H1 (cell line): ENCODE results near the gene NUB1. TPM values are rescaled to one million over a fixed set of nuclear protein-coding genes. Genes with fewer than 3 reads are reported as not detected.
A peak's percentile ranks its signal among the peaks of the same experiment; 100 is the strongest.

Source experiments
- CHD7 ChIP-seq: fragments of 300-600 bp; sonication (generic); IDR thresholded peaks from 2 replicates; pipeline ENCODE4 v1.7.1; 2012; ENCODE audit warnings: low read length, moderate library complexity, mild to moderate bottlenecking, inconsistent platforms; ENCODE audit not compliant: insufficient replicate concordance
- CREB1 ChIP-seq: IDR thresholded peaks from 2 replicates; pipeline ENCODE4 v1.6.1; 2012; ENCODE audit warnings: inconsistent platforms
- EP300 ChIP-seq, 2 experiments: IDR thresholded peaks; 1 replicate in 1 of 2; 2 replicates in 1 of 2; pipeline ENCODE4 v1.6.1; 2011 to 2012; ENCODE audit warnings: low read depth in 2 of 2, low read length in 2 of 2, mild to moderate bottlenecking in 2 of 2, borderline replicate concordance in 1 of 2, inconsistent platforms in 1 of 2, moderate library complexity in 1 of 2
- GABPA ChIP-seq: IDR thresholded peaks from 2 replicates; pipeline ENCODE4 v1.6.1; 2011; ENCODE audit warnings: mild to moderate bottlenecking, low read length, moderate library complexity, borderline replicate concordance; ENCODE audit not compliant: insufficient read depth
- PHF8 ChIP-seq: fragments of 200-600 bp; sonication (generic); conservative IDR thresholded peaks from 2 replicates; pipeline ENCODE4 v1.7.1; 2012; ENCODE audit warnings: low read depth, mild to moderate bottlenecking, inconsistent platforms, low read length, moderate library complexity
- SAP30 ChIP-seq: fragments of 300-600 bp; sonication (generic); IDR thresholded peaks from 2 replicates; pipeline ENCODE4 v1.7.1; 2012; ENCODE audit warnings: low read length, moderate library complexity, mild to moderate bottlenecking, inconsistent platforms; ENCODE audit not compliant: insufficient read depth, insufficient replicate concordance
- SIN3A ChIP-seq, 2 experiments: IDR thresholded peaks in 1 of 2; conservative IDR thresholded peaks in 1 of 2; 2 replicates each; pipeline ENCODE4 v1.6.1; 2011 to 2012; ENCODE audit warnings: low read length in 2 of 2, improper control_type of control experiment in 1 of 2, low read depth in 1 of 2, mild to moderate bottlenecking in 1 of 2
- SP1 ChIP-seq: IDR thresholded peaks from 2 replicates; pipeline ENCODE4 v1.6.1; 2011; ENCODE audit warnings: low read depth, low read length
- polyA plus RNA-seq, 7 experiments: library from polyadenylated mRNA; depleted of rRNA in 3 of 7; stranded (reverse) in 5 of 7; unstranded in 2 of 7; fragments of >200 nt in 5 of 7; fragments of 200-250 nt in 2 of 7; gene quantifications; 1 replicate in 5 of 7; 2 replicates in 1 of 7; 4 replicates in 1 of 7; pipeline versions ENCODE4 v1.2.1 to v1.2.3, GENCODE V29; 2011 to 2013; ENCODE audit warnings: missing spikeins in 2 of 7, mixed read lengths in 2 of 7
- total RNA-seq: library from RNA; stranded (reverse); fragmentation: NEBNext Ultra II Directional; extraction: Animal tissue kit (Norgen Biotek cat#: 25700); gene quantifications from 2 replicates; pipeline ENCODE4 v1.2.1, GENCODE V29; 2021

Gene NUB1
- total and polyA plus RNA-seq, 2 of the 8 experiments (the other 6 are each of a cell fraction or from before 2014, with no cell fraction given) = 22.1 to 43.5 TPM

GRCh38 chr7:151381348-151382078 is 39.9 kb downstream of the NUB1 start (continued):
- TF ChIP-seq CHD7 = no peak
- no peak for TF ChIP-seq PHF8
- peak; percentile 91 for TF ChIP-seq CREB1
- TF ChIP-seq EP300 (IDR thresholded peaks at IDR 0.05; ENCODE audit: borderline replicate concordance in 1 of 2, low read depth in 2 of 2, low read length in 2 of 2) = no peak
- no peak for TF ChIP-seq SP1
- no peak for TF ChIP-seq SAP30
- TF ChIP-seq SIN3A (conservative IDR thresholded peaks at IDR 0.05 in 1 of 2, IDR thresholded peaks at IDR 0.05 in 1 of 2; ENCODE audit: low read depth in 1 of 2, low read length in 2 of 2) = no peak
- TF ChIP-seq GABPA = 0 out of 2 replicates have a peak, but pooled peaks have one; percentile 8
